Upper lobe of right lung (tissue), 1 donor: ENCODE results near the gene DGLUCY. TPM values are rescaled to one million over a fixed set of nuclear protein-coding genes. Genes with fewer than 3 reads are reported as not detected.
"Not testable (repeated sequence)": the region's sequence is repeated elsewhere in the genome, so short reads cannot be mapped to it uniquely, and the experiment has no call there.

Experiments used
- ATAC-seq: fragments of 200-7000 bp; cut with Tn5 transposase; one replicate; pipeline ENCODE4 v1.9.1; 2020; ENCODE audit warnings: mild to moderate bottlenecking, moderate library complexity
- DNase-seq: peaks from one replicate; pipeline ENCODE4 v3.0.0-alpha.2; 2020
- H3K27ac ChIP-seq: fragments of 200-600 bp; one replicate; pipeline ENCODE4 v1.8.0; 2022
- H3K27me3 ChIP-seq: fragments of 200-600 bp; one replicate; pipeline ENCODE4 v1.8.0; 2022; ENCODE audit warnings: mild to moderate bottlenecking
- H3K36me3 ChIP-seq: fragments of 200-600 bp; one replicate; pipeline ENCODE4 v1.8.0; 2022
- H3K4me1 ChIP-seq: fragments of 200-600 bp; one replicate; pipeline ENCODE4 v1.8.0; 2022
- H3K4me3 ChIP-seq: fragments of 200-600 bp; one replicate; pipeline ENCODE4 v1.8.0; 2022; ENCODE audit warnings: mild to moderate bottlenecking
- H3K9me3 ChIP-seq: fragments of 200-600 bp; one replicate; pipeline ENCODE4 v1.8.0; 2022
- intact Hi-C: fragments of 100-400 bp; cut with DNase I; formaldehyde crosslinking; loops from one replicate; pipeline ENCODE4 v1.11.0; 2022
- total RNA-seq: library from RNA; stranded (reverse); fragmentation: NEBNext Ultra II Directional; extraction: Animal tissue kit (Norgen Biotek cat#: 25700); gene quantifications from one replicate; pipeline ENCODE4 v1.2.1, GENCODE V29; 2021
- TF ChIP-seq, protein P1 (sequence below): fragments of 200-600 bp; IDR thresholded peaks from one replicate; pipeline ENCODE4 v1.8.0; 2022; ENCODE audit warnings: antibody characterized with exemption
- donor health status: DM: no; HTN: yes; CAD: no; lungs with severe emphysema.

Gene DGLUCY
- total RNA-seq, 1 donor from 2014 or later: 77.6 TPM

- TF ChIP-seq, protein P1, sequence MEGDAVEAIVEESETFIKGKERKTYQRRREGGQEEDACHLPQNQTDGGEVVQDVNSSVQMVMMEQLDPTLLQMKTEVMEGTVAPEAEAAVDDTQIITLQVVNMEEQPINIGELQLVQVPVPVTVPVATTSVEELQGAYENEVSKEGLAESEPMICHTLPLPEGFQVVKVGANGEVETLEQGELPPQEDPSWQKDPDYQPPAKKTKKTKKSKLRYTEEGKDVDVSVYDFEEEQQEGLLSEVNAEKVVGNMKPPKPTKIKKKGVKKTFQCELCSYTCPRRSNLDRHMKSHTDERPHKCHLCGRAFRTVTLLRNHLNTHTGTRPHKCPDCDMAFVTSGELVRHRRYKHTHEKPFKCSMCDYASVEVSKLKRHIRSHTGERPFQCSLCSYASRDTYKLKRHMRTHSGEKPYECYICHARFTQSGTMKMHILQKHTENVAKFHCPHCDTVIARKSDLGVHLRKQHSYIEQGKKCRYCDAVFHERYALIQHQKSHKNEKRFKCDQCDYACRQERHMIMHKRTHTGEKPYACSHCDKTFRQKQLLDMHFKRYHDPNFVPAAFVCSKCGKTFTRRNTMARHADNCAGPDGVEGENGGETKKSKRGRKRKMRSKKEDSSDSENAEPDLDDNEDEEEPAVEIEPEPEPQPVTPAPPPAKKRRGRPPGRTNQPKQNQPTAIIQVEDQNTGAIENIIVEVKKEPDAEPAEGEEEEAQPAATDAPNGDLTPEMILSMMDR: no peak
- H3K4me3 ChIP-seq: no peak overlapping the region
- no peak for DNase-seq
- intact Hi-C loops: no loop called here
- H3K27me3 ChIP-seq: no peaks in the 10 kb centered on the region
- H3K36me3 ChIP-seq: no peaks in the 10 kb centered on the region
- H3K4me1 ChIP-seq: no peaks in the 10 kb centered on the region
- H3K9me3 ChIP-seq: no peaks in the 10 kb centered on the region
- no peak overlapping the region for H3K27ac ChIP-seq
- ATAC-seq: no peak
These were observed 23.8 kb upstream of the DGLUCY start for GRCh38 chr14:91089958-91090535.

GRCh38 chr14:91090743-91091142 lies 23.1 kb upstream of the DGLUCY start:
- DNase-seq: no peak
- ATAC-seq: no peak
- no peaks in the 10 kb centered on the region for H3K36me3 ChIP-seq
- no peaks in the 10 kb centered on the region for H3K4me1 ChIP-seq
- H3K4me3 ChIP-seq: no peak overlapping the region
- TF ChIP-seq, protein P1: no peak
- intact Hi-C loops: no loop called here
- no peaks in the 10 kb centered on the region for H3K9me3 ChIP-seq
- H3K27me3 ChIP-seq: no peaks in the 10 kb centered on the region
- H3K27ac ChIP-seq: no peak overlapping the region

- Histone ChIP-seq H3K27me3 (no peaks in the 10 kb centered on the region), H3K36me3 (no peaks in the 10 kb centered on the region), H3K4me3 (no peak overlapping the region), H3K4me1 (no peaks in the 10 kb centered on the region), H3K9me3 (no peaks in the 10 kb centered on the region), H3K27ac (no peak overlapping the region)
- DNase-seq (no peak), ATAC-seq (no peak)
- TF ChIP-seq, protein P1: no peak
- intact Hi-C loops: no loop called here
These were observed 21.8 kb upstream of the DGLUCY start for GRCh38 chr14:91092073-91092472.

DNA sequence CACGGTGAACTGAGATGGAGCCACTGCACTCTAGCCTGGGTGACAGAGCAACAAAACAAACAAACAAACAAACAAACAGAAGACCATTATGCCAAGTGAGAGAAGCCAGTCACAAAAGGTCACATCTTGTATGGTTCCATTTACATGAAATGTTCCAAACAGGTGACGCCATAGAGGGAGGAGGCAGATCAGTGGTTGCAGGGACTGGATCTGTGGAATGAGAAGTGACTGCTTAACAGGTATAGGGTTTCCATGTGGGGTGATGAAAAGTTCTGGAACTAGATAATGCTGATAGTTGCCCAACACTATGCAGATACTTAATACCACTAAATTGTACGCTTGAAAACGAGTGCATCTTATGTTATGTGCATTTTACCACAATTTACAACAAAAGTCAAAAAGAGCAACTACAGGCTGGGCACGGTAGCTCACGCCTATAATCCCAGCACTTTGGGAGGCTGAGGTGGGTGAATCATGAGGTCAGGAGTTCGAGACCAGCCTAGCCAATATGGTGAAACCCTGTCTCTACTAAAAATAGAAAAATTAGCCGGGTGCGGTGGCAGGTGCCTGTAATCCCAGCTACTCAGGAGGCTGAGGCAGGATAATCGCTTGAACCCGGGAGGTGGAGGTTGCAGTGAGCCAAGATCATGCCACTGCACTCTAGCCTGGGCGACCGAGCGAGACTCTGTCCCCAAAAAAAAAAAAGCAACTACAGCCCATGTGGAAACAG lies 20.0 kb upstream of the DGLUCY start:
- intact Hi-C loops, H3K9me3 ChIP-seq, H3K4me3 ChIP-seq, H3K27me3 ChIP-seq, H3K4me1 ChIP-seq, H3K27ac ChIP-seq, H3K36me3 ChIP-seq, ATAC-seq, DNase-seq: not testable (repeated sequence)

GRCh38 chr14:91094772-91095171 lies 19.1 kb upstream of the DGLUCY start:
- intact Hi-C loops: no loop called here
- no peak for ATAC-seq
- TF ChIP-seq, protein P1: no peak
- no peaks in the 10 kb centered on the region for H3K36me3 ChIP-seq
- H3K9me3 ChIP-seq: no peaks in the 10 kb centered on the region
- no peak overlapping the region for H3K4me3 ChIP-seq
- no peak for DNase-seq
- H3K27me3 ChIP-seq: no peaks in the 10 kb centered on the region
- H3K27ac ChIP-seq: no peak overlapping the region
- H3K4me1 ChIP-seq: no peaks in the 10 kb centered on the region

DNA sequence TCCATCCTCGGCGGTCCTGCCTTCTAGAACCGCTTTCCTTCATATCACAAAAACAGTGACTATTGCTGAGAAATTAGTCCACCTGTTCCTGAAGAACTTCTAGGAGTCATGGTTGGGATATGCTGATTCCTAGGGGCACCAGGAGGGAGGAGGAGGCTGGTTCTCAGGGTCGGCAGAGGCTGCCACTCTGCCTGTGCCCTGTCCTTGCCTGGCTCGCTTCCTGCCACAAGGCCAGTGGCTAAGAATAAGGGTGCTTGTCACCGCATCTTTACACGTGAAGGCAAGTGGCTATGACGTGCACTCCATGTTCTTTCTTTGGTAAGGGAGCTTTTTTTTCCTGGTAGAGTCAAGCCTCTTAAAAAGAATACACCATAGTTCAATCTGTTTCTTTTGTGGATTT lies 18.7 kb upstream of the DGLUCY start:
- intact Hi-C loops: no loop called here

DNA sequence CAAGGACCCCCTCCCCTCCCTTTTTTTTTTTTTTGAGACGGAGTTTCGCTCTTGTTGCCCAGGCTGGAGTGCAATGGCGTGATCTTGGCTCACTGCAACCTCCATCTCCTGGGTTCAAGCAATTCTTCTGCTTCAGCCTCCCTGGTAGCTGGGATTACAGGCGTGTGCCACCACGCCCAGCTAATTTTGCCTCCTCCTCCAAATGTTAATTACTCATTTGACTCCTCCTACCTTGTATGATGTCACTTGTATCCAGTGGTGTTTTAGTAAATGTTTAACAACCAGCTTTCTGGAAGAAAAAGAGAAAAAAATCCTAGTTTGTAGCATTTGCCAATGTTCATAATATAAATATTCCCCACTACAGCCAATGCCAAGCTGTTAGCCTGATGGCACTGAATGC lies 16.2 kb upstream of the DGLUCY start:
- H3K36me3 ChIP-seq, H3K27ac ChIP-seq, H3K9me3 ChIP-seq, H3K27me3 ChIP-seq, ATAC-seq, intact Hi-C loops, H3K4me1 ChIP-seq, H3K4me3 ChIP-seq, DNase-seq: not testable (repeated sequence)

More for the DNA sequence above, 18.7 kb upstream of the DGLUCY start:
- Histone ChIP-seq H3K4me3 (no peak overlapping the region), H3K36me3 (no peaks in the 10 kb centered on the region), H3K27ac (no peak overlapping the region), H3K4me1 (no peaks in the 10 kb centered on the region), H3K9me3 (no peaks in the 10 kb centered on the region), H3K27me3 (no peaks in the 10 kb centered on the region)
- DNase-seq (no peak), ATAC-seq (no peak)
- TF ChIP-seq, protein P1: no peak
